ENCODE measurements around the gene MDFIC. TPM values are rescaled to one million over a fixed set of nuclear protein-coding genes. Genes with fewer than 3 reads are reported as not detected.

MDFIC gene
- total RNA-seq, 1 donor from 2014 or later: 16.2 TPM

GRCh38 chr7:114925434-114925833, 3.5 kb downstream of the MDFIC start:
- DNase-seq (ENCODE audit: low read depth, low spot score): no peak

- DNase-seq (ENCODE audit: low read depth, low spot score): no peak
These were observed 6.2 kb downstream of the MDFIC start for GRCh38 chr7:114928060-114928459.

- DNase-seq (ENCODE audit: low read depth, low spot score): no peak
These were observed 7.7 kb downstream of the MDFIC start for GRCh38 chr7:114929570-114929969.

GRCh38 chr7:114930107-114930661, 8.3 kb downstream of the MDFIC start:
- no peak for DNase-seq (ENCODE audit: low read depth, low spot score)

- DNase-seq (ENCODE audit: low read depth, low spot score): no peak
These were observed 9.1 kb downstream of the MDFIC start for GRCh38 chr7:114930829-114931655.

GRCh38 chr7:114931656-114932011, 9.7 kb downstream of the MDFIC start:
- DNase-seq (ENCODE audit: low read depth, low spot score): no peak

GRCh38 chr7:114932991-114933390, 11.1 kb downstream of the MDFIC start:
- DNase-seq (ENCODE audit: low read depth, low spot score): no peak

GRCh38 chr7:114933658-114934057, 11.8 kb downstream of the MDFIC start:
- no peak for DNase-seq (ENCODE audit: low read depth, low spot score)

- no peak for DNase-seq (ENCODE audit: low read depth, low spot score)
These were observed 12.2 kb downstream of the MDFIC start for GRCh38 chr7:114934086-114934485.

GRCh38 chr7:114934713-114935112, 12.8 kb downstream of the MDFIC start:
- no peak for DNase-seq (ENCODE audit: low read depth, low spot score)

GRCh38 chr7:114936471-114936870, 14.6 kb downstream of the MDFIC start:
- no peak for DNase-seq (ENCODE audit: low read depth, low spot score)

- DNase-seq (ENCODE audit: low read depth, low spot score): no peak
These were observed 15.6 kb downstream of the MDFIC start for GRCh38 chr7:114937446-114937845.

GRCh38 chr7:114938785-114939184, 16.9 kb downstream of the MDFIC start:
- no peak for DNase-seq (ENCODE audit: low read depth, low spot score)

- no peak for DNase-seq (ENCODE audit: low read depth, low spot score)
These were observed 17.7 kb downstream of the MDFIC start for GRCh38 chr7:114939484-114940097.

- DNase-seq (ENCODE audit: low read depth, low spot score): no peak
These were observed 18.3 kb downstream of the MDFIC start for GRCh38 chr7:114940220-114940619.

- DNase-seq (ENCODE audit: low read depth, low spot score): no peak
These were observed 19.8 kb downstream of the MDFIC start for GRCh38 chr7:114941692-114942091.

- DNase-seq (ENCODE audit: low read depth, low spot score): no peak
These were observed 20.7 kb downstream of the MDFIC start for GRCh38 chr7:114942446-114943175.

- no peak for DNase-seq (ENCODE audit: low read depth, low spot score)
These were observed 21.6 kb downstream of the MDFIC start for GRCh38 chr7:114943530-114943929.

GRCh38 chr7:114943953-114944744, 22.3 kb downstream of the MDFIC start:
- no peak for DNase-seq (ENCODE audit: low read depth, low spot score)

GRCh38 chr7:114944745-114945625, 23.1 kb downstream of the MDFIC start:
- no peak for DNase-seq (ENCODE audit: low read depth, low spot score)
